GM18520 (cell line): Measurements from ENCODE around the gene ALG14.

ENCODE experiments used
- ATAC-seq: cut with Tn5 transposase; IDR thresholded peaks from one replicate; pipeline ENCODE4 v1.9.1; 2021; ENCODE audit not compliant: unreplicated experiment

Gene ALG14

DNA sequence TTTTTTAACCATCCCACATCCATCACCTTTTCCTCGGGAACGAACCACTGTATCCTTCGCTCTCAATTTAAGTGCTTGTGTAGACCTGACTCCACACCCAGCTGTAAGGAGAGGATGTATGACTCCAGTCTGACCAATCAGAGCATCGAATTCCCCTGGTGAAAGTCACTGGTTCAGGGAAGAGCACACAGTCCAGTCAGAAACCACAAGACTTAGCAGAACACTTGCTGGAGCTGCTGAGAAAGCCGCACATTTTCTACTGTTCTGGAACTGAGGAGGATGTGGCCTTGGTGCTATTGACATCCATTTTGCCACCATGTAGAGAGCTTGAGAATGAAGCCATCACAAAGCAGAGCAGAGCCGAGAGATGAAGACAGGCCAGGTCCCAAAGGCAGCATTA lies 86.0 kb downstream of the ALG14 start:
- no peak for ATAC-seq

DNA sequence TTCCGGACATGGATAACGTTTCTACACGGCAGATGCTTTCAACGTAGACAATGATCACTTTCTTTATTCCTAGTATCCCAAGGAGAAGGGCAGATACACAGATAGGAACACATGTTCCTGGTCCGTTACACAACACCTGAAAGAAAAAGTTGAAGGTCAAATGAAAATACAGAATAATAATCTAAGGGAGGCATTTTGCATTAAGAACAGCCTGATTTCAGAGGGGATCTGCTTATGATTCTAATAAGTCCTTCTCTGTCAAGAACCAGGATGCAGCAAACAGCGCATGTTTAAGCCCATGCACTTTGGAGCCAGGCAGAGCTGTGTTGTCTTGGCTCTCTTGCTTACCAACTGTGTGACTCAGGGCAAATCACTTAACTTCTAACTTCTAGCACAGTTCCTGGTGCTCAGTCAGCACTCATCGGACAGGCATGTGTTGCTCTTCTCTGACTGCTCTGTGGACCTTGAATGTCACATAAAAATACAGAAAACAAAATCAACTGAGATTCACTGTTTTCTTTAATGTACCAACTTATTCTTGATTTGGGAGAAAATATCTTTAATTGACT lies 89.5 kb downstream of the ALG14 start:
- no peak for ATAC-seq

DNA sequence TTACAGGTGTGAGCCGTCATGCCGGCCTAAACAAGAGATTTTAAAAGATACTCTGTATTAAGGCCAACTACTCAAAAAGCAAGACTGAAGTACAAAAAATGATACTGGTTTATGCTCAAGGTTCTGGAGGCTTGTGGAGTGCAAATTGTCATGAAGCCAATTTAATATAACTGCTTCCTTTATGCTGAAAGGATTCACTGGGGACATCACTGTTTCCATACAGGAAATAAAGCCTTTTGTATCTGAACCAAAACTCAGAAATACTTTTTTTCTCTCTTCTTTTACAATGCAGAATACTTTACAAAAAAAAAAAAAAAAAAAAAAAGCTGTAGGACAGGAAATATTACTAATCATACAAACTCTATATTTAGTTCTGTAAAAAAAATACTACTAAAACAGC lies 90.4 kb downstream of the ALG14 start:
- no peak for ATAC-seq

DNA sequence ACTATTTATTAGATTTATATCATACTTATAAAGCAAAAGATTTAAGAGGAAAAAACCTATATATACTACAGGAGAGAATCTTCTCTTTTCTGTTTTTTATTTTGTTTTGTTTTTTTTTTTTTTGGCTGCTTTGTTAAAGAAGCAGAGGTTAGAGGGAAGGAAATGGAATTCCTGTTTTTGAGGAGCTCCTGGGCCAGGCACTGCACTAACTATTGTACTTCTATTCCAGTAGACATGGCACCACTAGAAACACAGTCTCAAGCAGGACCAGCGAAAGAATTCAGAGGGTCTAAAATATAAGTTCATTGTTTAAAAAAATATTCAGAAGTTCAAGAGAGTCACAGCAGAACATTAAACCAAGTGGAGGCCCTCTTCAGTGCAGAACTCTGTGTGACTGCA lies 91.2 kb downstream of the ALG14 start:
- ATAC-seq, result no peak

DNA sequence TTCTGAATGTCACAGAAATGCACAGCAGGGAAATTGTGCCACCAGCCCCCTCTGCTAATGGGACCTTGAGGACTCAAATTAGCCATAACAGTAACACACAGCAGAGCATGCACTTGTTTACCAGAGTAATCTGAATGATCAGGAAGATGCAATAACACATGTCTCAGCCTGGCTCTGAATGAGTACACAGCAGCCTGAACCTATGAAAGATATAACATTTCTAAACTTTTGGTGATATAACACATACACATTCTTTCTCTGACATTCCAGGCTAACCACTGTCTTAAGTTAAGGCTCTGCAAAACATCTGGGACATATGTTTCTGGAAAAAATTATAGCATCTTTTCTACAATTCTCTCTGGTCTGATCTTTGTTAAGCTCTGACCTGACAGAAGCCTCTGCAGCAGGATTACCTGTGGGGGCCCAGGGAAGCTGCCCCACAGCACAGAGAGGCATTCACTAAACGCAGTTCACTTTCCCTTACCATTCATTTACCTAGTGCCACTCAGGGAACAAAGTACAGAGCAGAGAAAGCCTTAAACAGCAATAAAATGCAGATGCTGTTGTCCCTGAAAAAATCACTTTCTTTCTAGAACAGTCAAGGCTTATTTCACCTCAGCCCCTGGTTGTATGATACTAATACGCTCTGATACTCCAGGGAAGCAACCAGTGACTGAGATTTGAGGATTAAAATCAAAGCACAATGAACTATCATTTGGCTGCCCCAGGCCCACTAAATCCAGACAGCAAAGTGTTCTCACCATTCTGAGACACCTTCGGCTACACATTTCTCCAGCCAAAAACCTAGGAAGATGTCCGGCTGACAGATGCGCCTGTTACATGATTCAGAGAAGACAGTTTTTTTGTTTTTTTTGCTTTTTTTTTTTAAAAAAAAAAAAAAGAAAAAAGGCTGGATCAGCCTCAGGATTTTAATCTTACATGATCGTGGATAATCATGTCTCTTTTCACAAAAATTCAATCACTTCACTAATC lies 91.9 kb downstream of the ALG14 start:
- ATAC-seq, result no peak

DNA sequence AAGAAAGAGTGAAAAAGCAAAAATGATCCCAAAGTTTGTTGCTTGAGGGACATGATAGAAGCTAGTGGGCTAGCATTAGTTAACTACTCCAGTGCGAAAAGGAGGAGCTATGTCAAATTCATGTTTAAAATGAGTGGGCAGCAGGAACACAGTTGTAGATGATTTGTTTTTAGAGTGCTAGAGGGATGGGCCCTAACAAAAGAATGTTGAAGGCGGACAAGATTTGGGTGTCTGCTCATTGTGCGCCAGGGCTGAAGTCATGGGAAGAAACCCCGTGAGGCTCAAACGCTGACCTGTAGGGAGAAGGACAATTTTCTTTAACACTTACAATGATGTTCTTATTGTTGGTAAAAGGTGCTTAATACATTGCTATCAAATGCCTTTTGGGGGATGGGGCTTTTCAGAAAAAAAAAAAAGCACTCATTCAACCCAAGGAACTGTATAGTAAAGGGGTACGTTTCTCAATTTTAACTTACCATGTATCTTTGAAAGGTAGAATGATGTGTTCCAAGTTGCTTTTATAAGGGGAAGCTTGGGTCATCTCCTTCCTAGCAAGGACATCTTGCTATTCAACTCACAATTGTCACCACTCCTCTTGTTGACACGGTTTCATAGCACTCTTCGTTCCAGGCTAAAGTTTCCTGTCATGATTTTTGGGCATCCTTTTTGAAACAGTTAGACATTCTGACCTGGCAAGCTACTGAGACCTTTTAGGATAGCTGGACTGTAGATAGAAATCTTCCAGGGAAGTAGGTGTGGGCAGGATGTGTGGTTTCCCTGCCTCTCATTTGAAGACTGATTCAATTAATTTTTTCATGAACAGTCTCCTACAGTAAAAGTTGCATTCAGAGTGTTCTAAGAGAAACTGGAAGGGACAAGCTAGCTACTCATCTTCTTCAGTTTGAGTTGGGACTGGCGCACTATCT lies 92.8 kb downstream of the ALG14 start:
- ATAC-seq, result no peak

DNA sequence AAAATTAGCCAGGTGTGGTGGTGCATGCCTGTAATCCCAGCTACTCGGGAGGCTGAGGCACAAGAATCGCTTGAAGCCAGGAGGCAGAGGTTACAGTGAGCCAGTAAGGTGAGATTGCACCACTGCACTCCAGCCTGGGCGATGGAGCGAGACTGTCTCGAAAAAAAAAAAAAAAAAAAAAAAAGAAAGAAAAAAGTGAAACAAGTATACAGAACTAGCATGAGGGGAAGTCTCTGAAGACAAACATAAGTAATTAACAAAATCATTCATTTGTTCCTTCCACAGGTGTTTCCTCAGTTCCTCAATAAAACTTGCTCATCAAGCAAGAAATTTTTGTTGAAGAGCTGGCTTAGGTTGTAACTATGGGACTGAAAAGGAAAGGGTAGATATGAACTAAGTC lies 93.6 kb downstream of the ALG14 start:
- ATAC-seq, result no peak

DNA sequence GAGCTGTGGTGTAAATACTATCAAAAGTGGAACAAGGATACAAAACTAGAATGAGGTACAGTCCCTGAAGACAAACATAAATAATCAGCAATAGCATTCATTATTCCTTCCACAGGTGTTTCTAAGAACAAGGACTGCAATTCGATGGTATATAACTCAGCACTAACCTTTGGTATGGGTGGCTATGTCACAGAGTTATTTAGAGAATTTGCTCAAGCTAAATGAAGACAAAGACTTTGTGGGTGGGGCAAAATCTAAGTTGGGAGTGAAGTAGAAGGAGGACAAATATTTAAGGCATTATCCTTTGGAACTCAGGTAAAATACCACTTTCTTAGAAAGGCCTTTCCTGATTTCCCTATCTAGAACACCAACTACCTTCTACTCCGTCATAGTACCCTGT lies 94.3 kb downstream of the ALG14 start:
- no peak for ATAC-seq

DNA sequence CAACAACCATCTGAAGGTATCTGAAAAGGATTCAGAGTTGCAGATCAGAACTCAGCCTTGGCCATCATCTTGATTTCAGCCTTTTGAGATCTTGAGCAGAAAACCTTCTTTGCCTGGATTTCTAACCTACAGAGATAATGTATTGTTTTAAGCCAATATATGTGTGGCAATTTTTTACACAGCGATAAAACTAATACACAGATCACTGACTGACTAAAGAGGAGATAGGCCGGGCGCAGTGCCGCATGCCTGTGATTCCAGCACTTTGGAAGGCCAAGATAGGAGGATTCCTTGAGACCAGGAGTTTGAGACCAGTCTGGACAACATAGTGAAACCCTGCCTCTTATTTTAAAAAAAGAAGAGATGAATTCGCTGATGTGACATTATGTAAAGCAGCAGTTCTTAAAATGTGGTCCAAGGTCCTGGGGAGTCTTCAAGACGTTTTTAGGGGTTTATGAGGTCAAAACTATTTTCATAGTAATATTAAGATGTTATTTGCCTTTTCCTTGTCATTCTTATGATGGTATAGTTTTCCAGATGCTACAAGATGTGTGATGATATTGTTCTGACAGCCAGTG lies 95.7 kb downstream of the ALG14 start:
- no peak for ATAC-seq

DNA sequence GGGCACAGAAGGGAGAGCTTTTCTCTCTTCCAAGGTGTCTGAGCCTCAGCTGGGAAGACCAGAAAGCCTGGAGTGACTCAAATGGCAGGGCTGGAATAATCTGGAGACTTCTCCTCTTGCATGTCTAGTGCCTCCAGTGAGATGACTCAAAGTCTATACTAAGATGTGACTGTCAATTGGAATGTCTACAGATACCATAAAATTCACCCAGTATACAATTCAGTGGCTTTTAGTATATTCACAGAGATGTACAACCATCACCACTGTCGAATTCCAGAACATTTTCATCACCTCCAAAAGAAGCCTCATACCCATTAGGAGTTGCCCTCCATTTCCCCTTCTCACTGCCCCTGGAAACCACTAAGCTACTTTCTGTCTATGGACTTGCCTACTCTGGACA lies 97.9 kb downstream of the ALG14 start:
- ATAC-seq, result no peak

DNA sequence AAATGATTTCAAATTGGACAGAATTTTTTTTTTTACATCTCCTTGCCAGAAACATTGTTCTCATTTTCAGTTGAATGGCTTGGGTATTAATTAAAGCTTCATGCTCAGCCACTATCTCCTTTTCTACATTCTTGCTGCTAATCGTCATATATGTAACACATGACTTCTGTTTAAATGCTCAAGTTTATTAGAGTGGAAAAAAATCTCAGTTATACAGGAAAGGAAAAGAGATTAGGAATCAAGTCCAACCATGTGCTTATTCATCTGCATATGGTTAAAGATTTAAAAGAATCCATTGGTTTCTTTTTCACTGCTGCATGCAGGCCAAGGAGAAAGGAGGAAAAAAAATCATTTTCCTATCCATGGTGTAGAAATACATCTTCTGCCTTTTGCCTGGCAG lies 98.5 kb downstream of the ALG14 start:
- ATAC-seq, result no peak

DNA sequence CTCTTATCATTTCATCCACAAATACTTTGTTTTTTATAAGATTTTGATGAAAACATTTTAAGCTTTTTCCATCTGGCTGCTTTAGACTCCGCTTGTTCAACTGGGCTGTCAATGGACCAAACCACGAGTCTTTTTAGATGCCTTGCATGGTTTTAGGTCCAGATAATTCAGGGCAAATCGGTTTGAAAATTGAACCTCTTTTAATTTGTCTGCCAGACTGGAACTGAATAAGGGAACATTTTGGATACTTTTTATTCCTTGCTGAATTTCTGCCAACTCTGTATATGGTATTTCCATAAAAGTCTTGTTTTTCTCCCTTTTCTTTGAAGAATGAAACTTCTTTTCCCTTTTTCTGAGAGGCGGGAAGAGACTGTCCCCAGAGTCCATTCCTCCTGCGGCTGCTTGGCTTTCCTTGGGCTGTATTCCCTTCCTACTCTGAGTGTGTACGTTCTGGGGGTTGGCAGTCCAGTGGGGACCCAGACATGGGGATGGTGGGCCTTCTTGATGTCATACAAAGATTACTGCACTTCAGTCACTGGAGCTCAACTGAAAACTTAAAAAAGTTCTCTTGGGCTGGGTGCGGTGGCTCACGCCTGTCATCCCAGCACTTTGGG lies 99.3 kb downstream of the ALG14 start:
- ATAC-seq, result no peak

DNA sequence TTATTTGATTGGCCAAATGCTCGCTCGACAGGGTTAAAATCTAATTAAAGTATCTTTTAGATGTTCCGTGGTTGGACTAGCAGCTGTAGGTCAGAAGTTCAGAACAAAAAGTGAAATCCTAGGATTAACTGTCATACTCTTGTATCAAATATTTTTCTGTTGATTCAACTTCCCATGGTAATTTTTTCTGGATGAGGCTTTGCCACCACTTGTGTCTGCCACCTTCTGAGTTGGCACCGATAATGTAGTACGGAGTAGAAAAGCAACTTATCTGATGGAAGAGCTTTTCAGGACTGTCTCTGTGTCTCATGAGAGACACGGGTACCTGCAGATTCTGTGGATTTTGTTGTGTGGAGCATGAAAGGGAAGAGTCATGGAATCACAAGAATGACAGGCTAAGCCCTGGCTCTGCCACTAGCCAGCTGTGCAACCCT lies 101.2 kb downstream of the ALG14 start:
- no peak for ATAC-seq

DNA sequence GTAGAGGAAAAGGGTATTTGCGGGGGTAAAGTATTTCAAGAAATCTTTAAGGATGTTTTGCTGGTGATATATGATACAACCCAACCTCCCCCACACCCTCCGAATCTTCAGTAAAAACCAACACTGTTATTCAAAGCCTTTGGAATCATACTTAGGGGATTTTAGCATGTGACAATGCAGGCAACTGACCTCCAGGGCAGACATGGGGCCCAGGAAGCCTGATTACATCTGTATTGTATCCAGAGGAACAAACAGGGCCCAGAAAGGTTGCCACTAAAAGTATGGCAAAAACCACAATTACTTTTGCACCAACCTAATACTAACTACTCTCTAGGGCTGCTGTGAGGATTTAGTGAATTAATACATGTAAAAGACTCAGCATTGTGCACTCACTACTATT lies 102.0 kb downstream of the ALG14 start:
- no peak for ATAC-seq

DNA sequence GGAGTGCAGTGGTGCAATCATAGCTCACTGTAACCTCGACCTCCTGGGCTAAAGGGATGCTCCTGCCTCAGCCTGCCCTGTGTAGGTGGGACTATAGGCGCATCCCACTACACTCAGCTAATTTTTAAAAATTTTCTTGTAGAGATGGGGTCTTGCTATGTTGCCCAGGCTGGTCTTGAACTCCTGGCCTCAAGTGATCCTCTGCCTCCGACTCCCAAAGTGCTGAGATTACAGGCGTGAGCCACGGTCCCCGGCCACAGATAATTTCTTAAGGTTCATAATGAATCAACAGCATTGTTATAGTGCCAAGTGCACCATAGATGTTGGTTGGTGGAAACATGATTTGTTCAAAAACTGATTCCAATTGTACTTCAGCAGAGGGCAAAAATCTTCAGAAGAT lies 103.6 kb downstream of the ALG14 start:
- ATAC-seq, result no peak

DNA sequence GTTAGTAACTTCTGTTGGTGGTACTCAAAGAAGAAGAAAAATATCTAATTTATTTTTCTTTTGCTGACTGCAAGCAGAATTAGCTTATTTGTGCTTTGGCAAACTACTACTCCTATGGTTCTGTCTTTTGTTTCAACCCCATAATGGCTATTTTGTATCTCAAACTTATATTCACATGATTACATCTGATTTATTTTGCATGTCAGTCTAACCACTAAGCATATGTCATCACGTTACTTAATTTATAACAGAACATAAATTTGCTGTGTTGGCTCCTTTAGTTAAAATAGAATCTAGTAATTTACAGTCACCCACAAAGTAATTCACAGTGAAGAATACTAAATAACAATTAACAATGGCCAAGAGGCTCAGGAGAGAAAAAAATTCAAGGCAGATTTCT lies 106.7 kb downstream of the ALG14 start:
- no peak for ATAC-seq

DNA sequence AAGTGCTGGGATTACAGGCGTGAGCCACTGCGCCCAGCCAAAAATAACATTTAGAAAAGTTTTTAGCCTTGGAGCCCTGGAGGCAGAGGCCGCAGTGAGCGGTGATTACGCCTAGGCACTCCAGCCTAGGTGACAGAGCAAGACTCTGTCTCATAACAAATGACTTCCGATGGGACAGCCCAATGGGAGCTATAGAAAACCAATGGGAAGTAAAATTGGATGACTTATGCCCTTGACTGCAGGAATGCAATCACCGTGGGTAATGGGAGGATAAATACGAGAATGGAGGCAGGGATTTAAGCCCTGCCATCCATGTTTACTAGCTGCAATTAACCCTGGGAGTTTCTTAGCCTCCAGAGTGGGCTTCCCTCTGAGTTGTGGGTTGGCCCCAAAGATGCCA lies 108.9 kb downstream of the ALG14 start:
- ATAC-seq, result no peak

DNA sequence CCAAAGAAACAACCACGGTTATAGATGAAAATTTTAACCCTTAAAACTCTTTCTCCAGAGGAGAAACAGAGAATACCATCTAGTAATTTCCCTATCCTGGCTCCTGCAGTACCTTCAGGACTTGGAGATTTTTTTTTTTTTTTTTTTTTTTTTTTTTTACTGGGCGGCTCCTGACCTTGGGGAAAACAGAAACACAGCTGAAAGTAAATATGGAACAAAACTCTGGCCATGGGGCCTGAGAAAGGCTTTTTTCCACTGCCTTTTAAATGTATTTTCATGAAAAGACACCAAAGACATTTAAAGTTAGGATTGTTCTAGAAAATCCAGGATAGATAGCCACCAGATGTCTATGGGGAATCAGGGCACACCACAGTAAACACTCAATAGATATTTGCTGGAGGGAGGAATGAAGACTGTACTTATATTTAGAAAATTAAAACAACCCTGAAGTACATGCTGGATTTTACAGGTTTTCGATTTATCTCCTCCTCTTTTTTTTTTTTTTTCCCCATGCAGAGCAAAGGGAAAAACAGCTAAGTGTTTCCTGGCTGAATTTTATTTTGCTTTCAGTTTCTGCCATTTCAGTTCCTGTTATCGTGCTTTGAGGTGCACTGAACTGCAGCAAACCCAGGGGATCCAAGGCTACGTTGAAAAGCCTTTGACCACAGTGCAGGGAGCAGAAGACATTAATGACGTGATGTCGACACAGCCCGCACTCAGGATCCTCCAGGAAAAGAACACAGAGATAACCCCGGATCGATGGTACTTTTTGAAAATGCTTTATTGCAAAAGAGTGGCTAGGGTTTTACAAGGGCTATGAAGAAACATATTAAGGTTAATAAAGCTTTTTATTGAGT lies 110.1 kb downstream of the ALG14 start:
- ATAC-seq, result peak; percentile 81

DNA sequence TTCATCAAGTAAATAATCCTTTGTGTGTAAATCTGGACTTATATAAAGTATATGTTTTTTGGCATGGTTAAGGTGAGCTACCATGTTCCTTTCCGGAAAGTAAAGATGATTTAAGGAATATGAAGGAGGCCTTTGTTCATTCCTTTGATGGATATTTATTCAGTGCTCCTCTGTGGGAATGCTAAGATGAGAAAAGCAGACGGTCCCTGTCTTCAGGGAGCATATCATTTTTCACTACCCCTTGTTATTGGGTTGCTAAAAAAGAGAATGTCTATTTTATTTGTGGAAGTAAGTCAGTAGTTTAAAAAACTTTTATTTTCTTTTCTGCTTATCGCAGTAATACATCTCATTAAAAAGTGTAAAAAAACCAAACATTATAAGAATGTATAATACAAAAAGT lies 110.8 kb downstream of the ALG14 start:
- no peak for ATAC-seq

DNA sequence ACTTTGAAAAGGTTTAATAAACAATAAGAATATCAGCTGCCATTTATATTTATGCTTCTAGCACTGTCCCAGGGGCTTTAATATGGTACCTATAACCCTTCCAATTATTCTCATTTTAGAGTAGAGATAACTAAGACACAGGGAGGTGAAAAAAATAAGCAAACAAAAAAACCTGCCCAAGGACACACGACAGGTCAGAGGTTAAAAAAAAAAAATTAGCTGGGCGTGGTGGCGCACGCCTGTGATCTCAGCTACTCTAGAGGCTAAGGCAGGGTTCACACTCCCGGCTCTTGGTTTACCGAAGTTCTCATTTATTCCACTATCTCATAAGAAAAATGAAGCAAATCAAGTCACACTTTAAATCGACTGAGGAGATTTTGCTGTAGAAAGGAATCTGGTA lies 111.2 kb downstream of the ALG14 start:
- no peak for ATAC-seq
